Stimulated activated CD4-positive, alpha-beta T cell treated with anti-CD3 and anti-CD28 coated beads, TNF-alpha, amount 100 ng/mL, for 48 hours (primary cell): ENCODE data around the gene LYRM1.
"Not testable (repeated sequence)": the region's sequence is repeated elsewhere in the genome, so short reads cannot be mapped to it uniquely, and the experiment has no call there.

Source experiments
- DNase-seq, 3 donors: peaks; one replicate each; pipeline ENCODE4 v3.0.0-alpha.2; 2020; ENCODE audit warnings: low read depth in 3 of 3

Gene LYRM1, protein sequence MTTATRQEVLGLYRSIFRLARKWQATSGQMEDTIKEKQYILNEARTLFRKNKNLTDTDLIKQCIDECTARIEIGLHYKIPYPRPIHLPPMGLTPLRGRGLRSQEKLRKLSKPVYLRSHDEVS

DNA sequence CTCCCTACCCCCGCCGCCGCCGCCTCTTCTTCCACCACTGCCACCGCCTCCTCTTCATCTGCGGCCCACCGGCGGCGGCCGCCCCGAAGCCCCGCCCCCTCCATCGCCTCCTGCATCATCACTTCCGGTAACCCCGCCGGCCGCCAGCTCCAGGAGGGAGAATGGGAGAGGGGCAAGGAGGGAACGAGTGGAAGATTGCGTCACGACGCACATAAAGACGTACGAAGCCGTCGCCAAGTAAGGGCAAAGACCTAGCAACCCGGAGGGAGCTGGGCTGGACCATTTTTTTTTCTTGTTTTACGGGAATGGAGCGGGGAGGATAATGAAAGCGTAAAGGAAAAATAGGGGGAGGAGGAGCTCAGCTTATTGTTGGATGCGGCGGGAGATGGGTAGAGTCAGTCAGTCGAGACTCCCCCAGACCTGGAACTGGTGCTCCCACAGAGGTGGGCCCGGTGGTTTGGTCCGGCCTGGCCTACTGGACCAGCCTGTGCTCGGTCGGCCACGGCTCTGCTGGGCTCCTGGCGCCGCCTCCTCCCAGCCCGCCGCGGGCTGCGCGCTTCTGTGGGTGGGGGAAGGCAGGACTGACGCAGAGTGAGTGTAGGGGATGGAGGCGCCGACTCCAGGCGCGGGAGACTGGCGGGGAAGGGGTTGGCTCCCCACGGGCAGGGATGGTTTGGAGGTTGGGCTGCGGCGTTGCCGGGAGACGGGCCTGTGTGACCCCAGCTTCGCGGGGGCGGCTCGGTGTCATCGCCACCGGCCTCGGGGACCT lies at the start of gene LYRM1, which contains the start of gene DCUN1D3:
TSS of gene LYRM1 (plus strand) at position 473 of the 769 bp plus-strand sequence. CDS start 14,785 bp downstream, outside the sequence.
TSS of gene DCUN1D3 (minus strand) at position 60 of the 769 bp plus-strand sequence. CDS start 37,820 bp downstream, outside the sequence.
- DNase-seq = peak; percentile 89

DNA sequence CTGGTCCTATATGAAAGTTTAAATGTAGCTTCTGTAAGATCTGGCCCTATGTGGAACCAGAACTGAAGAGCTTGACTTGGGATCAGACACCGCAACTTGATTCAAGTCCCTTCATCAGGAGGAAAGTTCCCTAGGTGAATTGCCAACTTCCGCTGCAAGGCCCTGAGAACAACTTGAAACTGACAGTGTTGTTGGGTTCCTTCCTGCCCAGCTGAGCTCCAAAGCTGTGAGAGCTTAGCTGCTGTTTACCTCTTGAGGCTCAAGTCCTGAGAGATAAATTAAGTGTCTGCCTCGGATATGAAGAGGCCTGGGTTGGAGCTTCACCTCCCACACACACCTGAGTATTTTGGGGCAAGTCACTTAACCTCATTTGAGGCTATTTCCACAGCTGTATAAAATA lies 49.6 kb upstream of the LYRM1 start:
- DNase-seq = no peak

DNA sequence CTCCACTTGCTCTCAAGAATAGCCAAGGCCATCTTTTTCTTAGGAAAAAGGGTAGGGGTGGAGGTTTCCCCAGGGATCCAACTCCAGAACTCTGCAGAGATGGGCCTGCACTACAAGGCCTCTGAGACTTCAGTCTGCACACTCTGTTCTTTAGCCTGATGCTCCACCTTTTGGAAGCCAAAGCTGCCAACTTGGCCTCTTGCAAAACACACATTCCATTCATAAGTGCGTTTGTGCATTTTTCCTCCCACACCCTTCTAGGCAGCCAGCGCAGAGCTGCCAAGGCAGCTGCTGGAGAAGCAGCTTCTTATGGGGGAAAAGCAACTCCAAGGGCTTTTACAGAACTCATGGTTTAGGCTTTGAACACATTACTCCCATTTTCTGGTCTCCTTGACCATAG lies 49.0 kb upstream of the LYRM1 start:
- no peak for DNase-seq

DNA sequence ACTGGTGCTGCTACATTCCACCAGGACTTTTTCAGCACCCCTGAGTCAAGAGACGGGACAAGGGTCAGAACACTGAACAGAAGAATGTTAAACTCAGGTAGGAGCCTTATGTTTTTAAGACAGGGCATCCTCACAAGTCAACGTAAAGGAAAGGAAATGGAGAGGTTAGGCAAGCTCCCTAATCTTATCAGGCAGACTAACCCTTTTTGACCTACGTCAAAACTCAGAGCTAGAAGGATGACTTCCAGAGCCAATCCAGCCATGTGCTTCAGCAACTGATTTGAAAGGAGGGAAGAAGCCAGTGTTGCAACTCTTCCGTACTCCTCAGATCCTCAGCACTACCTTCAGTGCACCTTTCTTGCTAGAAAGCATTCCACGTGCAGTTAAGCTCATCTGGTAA lies 47.4 kb upstream of the LYRM1 start:
- DNase-seq = no peak

DNA sequence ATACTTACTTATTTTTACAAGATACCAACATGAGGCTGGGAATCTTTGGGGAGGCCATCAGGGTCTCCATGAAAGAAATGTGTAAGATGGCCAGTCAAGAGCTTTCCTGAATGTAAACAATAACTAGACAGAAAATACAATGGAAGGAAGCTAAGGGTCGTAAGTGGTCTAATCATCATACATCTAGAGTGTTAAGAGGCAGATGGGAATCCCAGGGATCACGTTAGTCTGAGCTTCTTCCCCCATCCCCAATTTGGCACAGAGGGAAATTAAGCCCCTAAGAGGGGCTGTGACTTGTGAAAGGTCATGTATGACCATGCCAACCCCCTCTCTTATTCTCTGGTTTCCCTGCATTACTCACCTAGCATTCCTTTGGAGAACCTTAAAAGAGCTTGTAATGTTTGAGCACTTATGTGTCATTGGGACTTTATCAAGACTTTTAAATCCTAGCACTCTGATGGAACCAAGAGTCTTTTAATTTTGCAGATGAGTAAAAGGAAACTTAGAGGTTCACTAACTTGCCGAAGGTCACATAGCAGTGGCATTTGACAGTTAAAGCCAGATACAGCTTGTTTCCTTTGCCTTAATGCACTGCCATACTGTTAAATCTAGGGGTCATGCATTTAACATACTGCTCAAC lies 46.5 kb upstream of the LYRM1 start:
- no peak for DNase-seq

DNA sequence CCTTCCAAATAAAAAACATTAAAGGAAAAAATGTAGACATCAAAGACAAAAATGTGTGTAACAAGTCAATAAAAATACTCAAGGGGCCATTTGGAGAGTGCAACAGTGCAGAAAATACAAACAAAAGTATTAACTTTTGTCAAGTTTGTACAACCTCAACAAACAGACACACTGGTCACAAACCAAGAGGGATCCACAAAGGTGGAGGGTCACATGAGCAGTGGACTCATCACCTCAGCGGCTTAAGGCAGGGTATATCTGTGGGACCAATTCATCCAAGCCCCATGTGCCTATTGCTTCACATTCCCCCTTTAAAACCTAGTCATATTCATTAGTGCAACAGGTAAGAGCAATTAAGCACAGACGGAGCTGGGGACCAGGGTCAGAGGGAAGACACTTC lies 45.6 kb upstream of the LYRM1 start:
- DNase-seq = no peak

- DNase-seq = no peak
Observed at GRCh38 chr16:20857281-20857680, 43.3 kb upstream of the LYRM1 start.

DNA sequence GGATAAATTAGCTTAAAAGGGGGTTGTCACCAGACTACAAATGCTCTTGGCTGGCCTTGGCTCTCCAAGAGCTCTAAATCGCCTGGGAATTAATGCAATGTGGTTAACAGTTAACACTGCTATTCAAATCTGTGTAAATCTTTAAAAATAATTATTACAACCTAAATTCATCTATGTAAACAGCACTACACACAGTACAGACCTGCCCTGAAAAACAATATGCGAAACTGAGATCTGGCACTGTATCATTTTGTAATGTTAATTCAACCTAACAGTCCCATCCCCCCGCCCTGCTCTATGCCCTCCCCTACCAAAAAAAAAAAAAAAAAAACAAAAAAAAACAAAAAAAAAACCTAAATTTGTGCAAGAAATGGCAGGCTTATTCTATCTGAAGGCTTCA lies 41.3 kb upstream of the LYRM1 start:
- no peak for DNase-seq

DNA sequence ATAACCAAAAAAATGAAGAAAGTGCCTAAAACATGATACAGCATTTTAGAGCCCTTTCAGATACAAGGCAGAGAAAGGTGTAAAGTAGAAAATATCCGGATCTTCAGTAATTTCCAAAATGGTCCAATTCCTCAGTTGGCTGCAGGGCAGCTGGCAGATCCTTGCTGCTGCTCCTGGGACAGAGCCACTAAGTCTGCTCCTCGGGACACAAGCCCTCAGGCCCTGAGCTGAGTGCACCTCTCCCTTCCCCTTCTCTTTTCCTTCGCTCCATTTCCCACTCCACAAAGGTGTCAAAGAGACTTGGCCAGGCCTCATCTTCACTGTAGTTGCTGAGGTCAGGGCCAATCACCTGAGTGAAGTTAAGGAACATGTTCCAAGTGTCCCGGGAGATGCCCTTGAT lies 40.9 kb upstream of the LYRM1 start:
- DNase-seq = no peak

DNA sequence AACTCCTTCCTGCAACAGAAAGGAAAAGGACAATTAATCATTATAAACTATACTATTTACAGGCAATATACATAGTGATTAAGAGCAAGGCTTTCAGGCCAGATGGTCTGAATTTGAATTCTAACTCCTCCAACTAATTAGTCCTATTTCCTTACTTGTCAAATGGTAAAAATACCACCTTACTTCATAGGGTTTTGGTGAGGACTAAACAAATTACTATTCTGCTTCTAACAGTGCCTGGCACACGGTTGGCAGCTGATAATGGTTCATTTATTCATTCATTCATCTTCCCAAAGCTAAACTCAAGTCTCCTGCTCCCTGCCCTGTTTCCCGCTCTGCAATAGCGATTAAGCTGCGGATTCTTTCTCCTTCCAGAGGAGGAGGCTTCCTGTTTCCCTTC lies 40.2 kb upstream of the LYRM1 start:
- no peak for DNase-seq

- DNase-seq = not testable (repeated sequence)
Observed at GRCh38 chr16:20860995-20861394, 39.6 kb upstream of the LYRM1 start.

DNA sequence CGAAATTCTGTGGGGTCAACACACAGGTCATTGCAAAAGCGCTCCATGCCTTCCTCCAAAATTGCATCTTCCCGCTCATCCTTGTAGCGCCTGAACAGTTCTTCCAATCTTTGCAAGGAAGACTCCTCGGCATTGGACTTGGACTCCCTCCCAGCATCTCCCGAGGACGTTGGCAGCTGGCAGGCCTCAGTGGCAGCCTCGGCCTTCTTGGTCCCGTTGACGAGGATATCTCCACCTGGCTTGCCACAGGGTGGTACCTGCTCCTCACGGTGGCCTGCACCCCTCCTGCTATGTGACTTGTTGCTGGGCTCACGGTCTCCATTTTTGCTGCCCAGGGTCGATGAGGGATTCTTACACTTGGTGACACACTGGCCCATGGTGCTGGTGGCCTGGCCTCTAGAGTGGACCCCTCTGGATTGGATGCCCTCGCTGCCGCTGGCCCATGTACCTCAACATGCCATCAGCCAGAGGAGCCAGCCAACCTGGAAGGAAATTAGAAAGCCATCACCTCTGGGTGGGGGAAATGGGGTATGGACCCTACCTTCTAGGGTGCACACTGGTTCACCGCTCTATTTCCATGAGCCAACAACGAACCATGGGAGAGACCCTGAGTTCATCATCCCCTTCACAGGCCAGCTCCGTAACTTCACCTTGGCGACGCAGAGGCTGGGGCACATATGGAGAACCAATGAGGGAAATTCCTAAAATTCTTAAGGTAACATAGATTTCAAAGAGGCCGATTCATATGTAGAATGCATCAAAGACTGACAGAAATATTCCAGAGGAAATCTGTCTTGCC lies 38.2 kb upstream of the LYRM1 start:
- no peak for DNase-seq

GRCh38 chr16:20864376-20864775 lies 36.2 kb upstream of the LYRM1 start:
- DNase-seq = not testable (repeated sequence)

- DNase-seq = no peak
Observed at GRCh38 chr16:20865420-20866131, 35.0 kb upstream of the LYRM1 start.

GRCh38 chr16:20866145-20866772 lies 34.3 kb upstream of the LYRM1 start:
- no peak for DNase-seq

DNA sequence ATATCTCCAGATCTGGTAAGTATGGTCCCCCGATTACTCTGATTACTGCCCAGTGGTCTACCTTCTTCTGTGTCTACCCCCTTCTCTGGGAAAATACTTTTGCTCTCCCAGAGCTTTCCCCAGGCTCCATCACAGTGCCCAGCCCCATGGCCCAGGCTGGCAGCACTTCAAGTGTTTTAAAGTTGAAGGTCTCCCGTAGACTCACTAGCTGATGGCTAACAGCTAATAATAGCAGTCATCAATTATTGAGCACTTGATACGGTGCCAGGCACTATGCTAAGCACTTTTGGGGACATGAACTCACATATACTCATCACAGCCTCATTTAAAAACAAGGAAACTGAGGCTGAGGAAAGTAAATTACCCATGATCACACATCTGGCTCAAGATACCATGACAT lies 33.8 kb upstream of the LYRM1 start:
- no peak for DNase-seq

DNA sequence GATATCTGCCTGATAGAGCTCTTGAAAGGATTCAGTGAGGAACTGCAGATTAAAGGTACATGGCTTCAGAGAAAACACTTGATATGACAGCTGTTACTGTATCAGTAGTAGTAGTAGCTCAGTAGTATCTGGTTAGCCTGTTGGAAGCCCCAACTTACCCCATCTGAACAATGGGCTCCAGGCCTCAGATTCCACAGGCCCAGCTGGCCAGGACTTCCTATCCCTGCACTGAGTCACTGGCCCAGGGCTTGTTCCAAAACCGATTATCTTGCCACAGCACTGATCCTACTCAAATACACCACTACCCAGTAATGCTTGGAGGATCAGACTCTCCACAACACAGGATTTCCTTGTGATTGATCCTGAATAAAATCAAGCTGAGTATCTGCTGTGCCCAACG lies 33.0 kb upstream of the LYRM1 start:
- no peak for DNase-seq

- DNase-seq = no peak
Observed at GRCh38 chr16:20868890-20869289, 31.7 kb upstream of the LYRM1 start.

DNA sequence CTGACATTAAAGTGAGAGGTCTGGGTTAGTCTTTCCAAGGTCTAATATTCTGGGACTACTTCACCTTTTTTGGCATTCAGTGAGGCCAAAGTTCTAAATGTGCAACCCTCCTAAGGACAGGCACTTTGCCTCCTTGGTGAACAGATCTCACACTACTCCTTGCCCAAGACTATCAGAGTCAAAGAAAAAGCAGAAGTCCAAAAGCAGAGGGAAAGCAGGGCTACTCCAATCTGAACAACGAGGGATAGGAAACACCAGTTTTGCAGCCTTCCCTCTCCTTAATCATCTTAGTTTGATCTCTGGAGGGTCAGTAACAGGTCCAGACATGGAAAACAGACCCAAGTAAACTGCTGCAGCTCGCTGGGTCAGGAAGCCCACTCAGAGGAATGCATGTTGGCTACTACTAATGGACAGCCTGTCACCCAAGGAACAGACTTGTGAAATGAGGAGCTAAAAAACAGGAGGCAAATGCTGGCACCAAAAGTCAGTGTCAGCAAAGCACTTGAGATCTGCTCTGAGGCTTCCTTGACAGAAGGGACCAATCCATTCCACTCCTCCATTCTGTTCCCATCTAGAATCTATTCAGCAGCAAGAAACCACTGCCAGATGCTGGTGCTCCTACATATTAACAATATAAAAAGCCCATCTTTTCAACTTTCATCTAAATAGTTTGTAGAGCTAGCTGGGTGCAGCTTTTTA lies 30.3 kb upstream of the LYRM1 start:
- DNase-seq = no peak

GRCh38 chr16:20871258-20871657 lies 29.3 kb upstream of the LYRM1 start:
- DNase-seq = no peak
